Transverse colon (tissue), 4 donors: ENCODE data around the gene USF1. TPM values are rescaled to one million over a fixed set of nuclear protein-coding genes. Genes with fewer than 3 reads are reported as not detected.

ENCODE experiments used
- DNase-seq: peaks from one replicate; pipeline ENCODE4 v3.0.0-alpha.2; 2019
- H3K27ac ChIP-seq, 4 donors: fragments of 200-600 bp; sonication (generic); 2 replicates each; pipeline ENCODE4 v1.5.1; 2016 to 2018; ENCODE audit warnings: inconsistent platforms in 4 of 4
- H3K27me3 ChIP-seq: fragments of 200-600 bp; sonication (generic); 2 replicates; pipeline ENCODE4 v1.5.1; 2017; ENCODE audit warnings: inconsistent platforms
- H3K36me3 ChIP-seq, 4 donors: fragments of 200-600 bp; sonication (generic); 2 replicates each; pipeline ENCODE4 v1.5.1; 2017 to 2019; ENCODE audit warnings: inconsistent platforms in 4 of 4
- H3K4me1 ChIP-seq, 4 donors: fragments of 200-600 bp; sonication (generic); 2 replicates each; pipeline ENCODE4 v1.5.1; 2017 to 2020; ENCODE audit warnings: inconsistent platforms in 4 of 4
- H3K4me3 ChIP-seq, 4 donors: fragments of 200-600 bp; sonication (generic); 1 replicate in 1 of 4; 2 replicates in 3 of 4; pipeline versions ENCODE4 v1.5.1 to v1.6.1; 2017 to 2019; ENCODE audit warnings: inconsistent platforms in 4 of 4
- H3K9me3 ChIP-seq, 2 donors: fragments of 200-600 bp; sonication (generic); 2 replicates each; pipeline ENCODE4 v1.5.1; 2017 to 2019; ENCODE audit warnings: inconsistent platforms in 2 of 2
- EP300 ChIP-seq: sonication (generic); formaldehyde crosslinking; IDR thresholded peaks from one replicate; pipeline ENCODE4 v1.6.1; 2017; ENCODE audit warnings: antibody characterized with exemption, low read depth
- POLR2A ChIP-seq: fragments of 450-650 bp; IDR thresholded peaks from one replicate; pipeline ENCODE4 v1.6.1; 2016; ENCODE audit warnings: antibody characterized with exemption, mild to moderate bottlenecking, moderate library complexity
- POLR2AphosphoS5 ChIP-seq, 3 donors: sonication (generic); formaldehyde crosslinking; IDR thresholded peaks; one replicate each; pipeline ENCODE4 v1.6.1; 2016; ENCODE audit warnings: antibody characterized with exemption in 3 of 3
- WGBS, 2 donors: methylation state at CpG; one replicate each; pipeline ENCODE4 v1.1.5; 2018; ENCODE audit warnings: low coverage in 1 of 2; 5-methylcytosine and 5-hydroxymethylcytosine counted together
- in situ Hi-C, 4 donors: fragments of 200-750 bp; cut with MboI; loops; one replicate each; pipeline versions ENCODE4 v1.15.0 to v1.15.1; 2017; ENCODE audit warnings: low sequenced_read_pairs in 3 of 4, low pct_ligation_motif_present in 1 of 4, low pct_unique_long_range_greater_than_20kb in 1 of 4
- intact Hi-C: fragments of 100-400 bp; cut with DNase I; formaldehyde crosslinking; loops from one replicate; pipeline ENCODE4 v1.15.1; 2023; ENCODE audit warnings: low total_unique reads
- total RNA-seq, 4 donors: library from RNA; depleted of rRNA; stranded (reverse); fragments of >200 nt; gene quantifications; one replicate each; pipeline ENCODE4 v1.1.0, GENCODE V29; 2016
- TF ChIP-seq, protein P1 (sequence below), 5 experiments: fragments of 200-600 bp in 3 of 5; fragments of 450-650 bp in 2 of 5; sonication (generic) in 3 of 5; IDR thresholded peaks; 1 replicate in 2 of 5; 2 replicates in 3 of 5; pipeline ENCODE4 v1.5.1; 2016 to 2017; ENCODE audit warnings: antibody characterized with exemption in 5 of 5, inconsistent platforms in 3 of 5, mild to moderate bottlenecking in 2 of 5, moderate library complexity in 1 of 5

The USF1 gene
- total RNA-seq, 4 donors from 2014 or later: 34.4 to 78.2 (median 64.9) TPM

DNA sequence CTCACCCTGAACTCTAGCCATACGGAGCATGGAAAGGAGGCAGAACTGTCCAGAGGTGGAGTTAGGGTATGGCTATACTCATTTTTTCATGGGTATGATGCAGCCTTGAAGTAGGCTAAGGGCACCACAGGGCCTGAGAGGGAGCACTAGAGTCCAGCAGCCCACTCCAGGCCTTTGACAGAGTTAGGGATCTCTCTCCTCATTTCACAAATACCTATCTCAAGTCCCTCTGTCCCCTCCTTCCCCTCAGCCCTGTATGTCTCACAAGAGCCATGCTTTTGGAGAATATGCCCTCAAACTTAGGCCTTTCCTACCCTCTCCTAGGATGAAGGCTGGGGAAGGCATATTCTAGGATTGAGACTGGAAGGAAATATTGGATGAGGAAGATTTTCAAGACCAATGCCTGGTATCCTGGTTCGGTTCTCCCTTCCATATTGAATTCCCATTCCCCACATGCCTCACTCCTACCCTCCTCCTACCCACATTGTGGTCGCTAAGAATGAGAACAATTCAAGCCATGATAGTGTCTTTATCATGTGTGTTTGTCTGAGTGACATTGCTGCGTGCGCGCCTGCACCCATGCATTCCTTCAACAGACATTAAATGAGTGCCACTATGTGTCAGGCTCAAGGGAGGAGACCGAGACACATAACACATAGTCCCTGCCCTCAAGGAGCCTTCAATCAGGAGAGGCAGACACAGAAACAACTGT, 46.2 kb upstream of the USF1 start:
- Histone ChIP-seq H3K36me3 (no peaks in the 10 kb centered on the region), H3K27ac (no peak overlapping the region), H3K4me1 (peaks cover 0 to 21% (median 6%) of the 10 kb centered on the region in 4 donors), H3K9me3 (no peaks in the 10 kb centered on the region), H3K27me3 (no peaks in the 10 kb centered on the region), H3K4me3 (no peak overlapping the region)
- no peak for DNase-seq
- intact Hi-C loops: no loop called here
- WGBS, 2 donors: 94 to 100% methylated on average over 5 to 7 of the region's 7 CpGs
- no peak for TF ChIP-seq POLR2AphosphoS5 (IDR thresholded peaks at IDR 0.05)
- TF ChIP-seq POLR2A: no peak
- no peak for TF ChIP-seq EP300
- TF ChIP-seq, protein P1, sequence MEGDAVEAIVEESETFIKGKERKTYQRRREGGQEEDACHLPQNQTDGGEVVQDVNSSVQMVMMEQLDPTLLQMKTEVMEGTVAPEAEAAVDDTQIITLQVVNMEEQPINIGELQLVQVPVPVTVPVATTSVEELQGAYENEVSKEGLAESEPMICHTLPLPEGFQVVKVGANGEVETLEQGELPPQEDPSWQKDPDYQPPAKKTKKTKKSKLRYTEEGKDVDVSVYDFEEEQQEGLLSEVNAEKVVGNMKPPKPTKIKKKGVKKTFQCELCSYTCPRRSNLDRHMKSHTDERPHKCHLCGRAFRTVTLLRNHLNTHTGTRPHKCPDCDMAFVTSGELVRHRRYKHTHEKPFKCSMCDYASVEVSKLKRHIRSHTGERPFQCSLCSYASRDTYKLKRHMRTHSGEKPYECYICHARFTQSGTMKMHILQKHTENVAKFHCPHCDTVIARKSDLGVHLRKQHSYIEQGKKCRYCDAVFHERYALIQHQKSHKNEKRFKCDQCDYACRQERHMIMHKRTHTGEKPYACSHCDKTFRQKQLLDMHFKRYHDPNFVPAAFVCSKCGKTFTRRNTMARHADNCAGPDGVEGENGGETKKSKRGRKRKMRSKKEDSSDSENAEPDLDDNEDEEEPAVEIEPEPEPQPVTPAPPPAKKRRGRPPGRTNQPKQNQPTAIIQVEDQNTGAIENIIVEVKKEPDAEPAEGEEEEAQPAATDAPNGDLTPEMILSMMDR (IDR thresholded peaks at IDR 0.05): no peak
- in situ Hi-C loops: loop anchor here in 2 of 4 donors (5.0 to 25.0 kb wide), 3 partner anchors 95 to 255 kb away; no protein-coding TSS in a partner anchor

DNA sequence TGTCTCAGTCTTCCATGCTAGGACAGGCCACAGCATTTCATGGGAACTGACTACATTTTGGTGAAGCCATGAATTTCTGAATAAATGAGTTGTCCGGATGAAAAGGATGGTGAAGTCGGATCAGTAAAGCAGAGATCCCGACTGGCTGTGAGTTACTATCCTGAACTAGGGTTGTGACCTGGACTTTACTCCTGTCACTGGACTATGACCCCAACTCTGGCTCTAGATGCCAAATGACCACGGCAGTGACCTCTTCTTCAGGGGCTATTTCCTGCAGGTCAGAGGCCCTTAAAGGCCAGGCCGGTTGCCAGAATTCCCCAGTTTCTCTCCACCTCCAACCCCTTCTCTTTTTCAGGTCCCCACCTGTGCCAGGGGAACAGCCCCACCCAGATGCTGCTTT, 45.3 kb upstream of the USF1 start:
- intact Hi-C loops: no loop called here
- in situ Hi-C loops: loop anchor here in 2 of 4 donors (5.0 to 25.0 kb wide), 3 partner anchors 94 to 254 kb away; no protein-coding TSS in a partner anchor
- H3K36me3 ChIP-seq: no peaks in the 10 kb centered on the region
- H3K4me1 ChIP-seq: peaks cover 0 to 15% (median 10%) of the 10 kb centered on the region in 4 donors
- H3K4me3 ChIP-seq: no peak overlapping the region
- TF ChIP-seq POLR2AphosphoS5 (IDR thresholded peaks at IDR 0.05): no peak
- no peak for TF ChIP-seq EP300
- TF ChIP-seq POLR2A: no peak
- TF ChIP-seq, protein P1 (IDR thresholded peaks at IDR 0.05): no peak
- no peak for DNase-seq
- 87 to 100% methylated on average over 2 to 5 of the region's 5 CpGs for WGBS, 2 donors
- H3K27ac ChIP-seq: no peak overlapping the region
- no peaks in the 10 kb centered on the region for H3K27me3 ChIP-seq
- H3K9me3 ChIP-seq: no peaks in the 10 kb centered on the region

DNA sequence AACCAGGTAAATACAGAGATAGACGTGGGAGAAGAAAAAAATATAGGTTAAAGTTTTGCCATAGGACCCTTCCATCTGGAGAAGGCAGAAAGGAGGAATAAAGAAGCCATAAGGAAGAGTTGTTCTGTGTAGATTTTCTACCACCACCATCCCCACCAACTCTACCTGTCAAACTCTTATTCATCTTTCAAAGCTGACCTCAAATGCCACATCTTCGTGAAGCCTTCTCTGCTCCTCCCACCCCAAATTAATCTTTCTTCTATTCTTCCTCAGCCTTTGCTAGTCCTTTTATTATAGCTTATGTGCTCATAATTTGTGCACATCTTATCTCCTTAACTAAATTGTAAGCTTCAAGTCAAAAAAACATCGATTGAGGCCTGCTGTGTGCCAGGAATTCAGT, 44.8 kb upstream of the USF1 start:
- no peaks in the 10 kb centered on the region for H3K9me3 ChIP-seq
- no peak for TF ChIP-seq POLR2AphosphoS5 (IDR thresholded peaks at IDR 0.05)
- TF ChIP-seq, protein P1 (IDR thresholded peaks at IDR 0.05): no peak
- no peak for TF ChIP-seq POLR2A
- no peak for TF ChIP-seq EP300

DNA sequence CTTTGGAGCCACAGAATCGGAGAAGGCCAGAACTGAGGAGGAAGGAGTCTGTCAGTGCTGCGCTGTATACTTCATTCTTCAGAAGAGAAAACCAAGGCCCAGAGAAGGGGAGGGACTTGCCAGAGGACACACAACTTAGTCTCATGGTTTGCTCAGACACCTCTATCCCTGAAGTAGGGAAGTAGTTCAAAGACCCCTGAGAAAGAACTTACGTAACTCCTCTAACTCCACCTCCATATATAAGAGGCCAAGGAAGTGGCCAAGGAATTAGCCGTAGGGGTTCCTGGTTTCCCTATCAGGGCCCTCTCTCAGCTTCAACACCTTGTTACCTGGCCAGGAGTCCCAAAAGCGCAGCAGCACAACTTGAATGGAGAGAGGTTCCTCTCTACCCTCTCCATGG, 44.2 kb upstream of the USF1 start:
- DNase-seq: no peak
- Histone ChIP-seq H3K27me3 (no peaks in the 10 kb centered on the region), H3K36me3 (no peaks in the 10 kb centered on the region), H3K9me3 (no peaks in the 10 kb centered on the region), H3K4me3 (no peak overlapping the region), H3K27ac (peak overlapping the region in 1 of 4 donors; percentile 23), H3K4me1 (peaks cover 0 to 18% (median 12%) of the 10 kb centered on the region in 4 donors)
- TF ChIP-seq POLR2A (no peak), EP300 (no peak), POLR2AphosphoS5 (IDR thresholded peaks at IDR 0.05) (no peak)
- TF ChIP-seq, protein P1 (IDR thresholded peaks at IDR 0.05): no peak
- in situ Hi-C loops (loop anchor here in 2 of 4 donors (5.0 to 25.0 kb wide), 3 partner anchors 93 to 253 kb away; no protein-coding TSS in a partner anchor), intact Hi-C loops (loop anchor here (5.0 kb wide), 1 partner anchor 1873 kb away; no protein-coding TSS in a partner anchor)
- 95 to 98% methylated on average over 3 to 5 of the region's 5 CpGs for WGBS, 2 donors

More for the DNA sequence above, 44.8 kb upstream of the USF1 start:
- no peaks in the 10 kb centered on the region for H3K27me3 ChIP-seq
- 77 to 87% methylated on average over 3 of the region's 3 CpGs for WGBS, 2 donors
- no peaks in the 10 kb centered on the region for H3K36me3 ChIP-seq
- H3K4me1 ChIP-seq: peaks cover 0 to 18% (median 12%) of the 10 kb centered on the region in 4 donors
- intact Hi-C loops (no loop called here), in situ Hi-C loops (loop anchor here in 2 of 4 donors (5.0 to 25.0 kb wide), 3 partner anchors 93 to 253 kb away; no protein-coding TSS in a partner anchor)
- H3K27ac ChIP-seq: no peak overlapping the region
- H3K4me3 ChIP-seq: no peak overlapping the region
- no peak for DNase-seq
